HCT116 (cell line): ENCODE measurements around the gene ADGRV1.
A peak's percentile ranks its signal among the peaks of the same experiment; 100 is the strongest.

ENCODE experiments used
- EZH2 ChIP-seq: fragments of 200-600 bp; sonication (generic); IDR thresholded peaks from 2 replicates; pipeline ENCODE4 v1.6.1; 2017; ENCODE audit warnings: antibody characterized with exemption, mixed run types
- POLR2A ChIP-seq: IDR thresholded peaks from 2 replicates; pipeline ENCODE4 v1.7.0; 2011; ENCODE audit warnings: borderline replicate concordance; ENCODE audit not compliant: insufficient read depth, insufficient read length; ENCODE audit errors: extremely low read depth
- TCF7L2 ChIP-seq: IDR thresholded peaks from 2 replicates; pipeline ENCODE4 v1.7.0; 2011; ENCODE audit warnings: borderline replicate concordance, inconsistent platforms; ENCODE audit not compliant: insufficient read depth, insufficient read length; ENCODE audit errors: extremely low read depth
- TF ChIP-seq, protein P1 (sequence below), 3 experiments: fragments of 200-600 bp in 1 of 3; sonication (generic) in 1 of 3; IDR thresholded peaks in 2 of 3; conservative IDR thresholded peaks in 1 of 3; 2 replicates each; pipeline ENCODE4 v1.5.1; 2012 to 2017; ENCODE audit warnings: low read depth in 2 of 3, low read length in 2 of 3, antibody characterized with exemption in 1 of 3, borderline replicate concordance in 1 of 3, control low read depth in 1 of 3, mild to moderate bottlenecking in 1 of 3, mixed read lengths in 1 of 3, mixed run types in 1 of 3, moderate library complexity in 1 of 3; ENCODE audit not compliant: insufficient read depth in 1 of 3
- TF ChIP-seq, protein P2 (sequence below): IDR thresholded peaks from 2 replicates; pipeline ENCODE4 v1.6.1; 2012

- TF ChIP-seq EZH2 (no peak), POLR2A (no peak), TCF7L2 (no peak)
- TF ChIP-seq, protein P1, sequence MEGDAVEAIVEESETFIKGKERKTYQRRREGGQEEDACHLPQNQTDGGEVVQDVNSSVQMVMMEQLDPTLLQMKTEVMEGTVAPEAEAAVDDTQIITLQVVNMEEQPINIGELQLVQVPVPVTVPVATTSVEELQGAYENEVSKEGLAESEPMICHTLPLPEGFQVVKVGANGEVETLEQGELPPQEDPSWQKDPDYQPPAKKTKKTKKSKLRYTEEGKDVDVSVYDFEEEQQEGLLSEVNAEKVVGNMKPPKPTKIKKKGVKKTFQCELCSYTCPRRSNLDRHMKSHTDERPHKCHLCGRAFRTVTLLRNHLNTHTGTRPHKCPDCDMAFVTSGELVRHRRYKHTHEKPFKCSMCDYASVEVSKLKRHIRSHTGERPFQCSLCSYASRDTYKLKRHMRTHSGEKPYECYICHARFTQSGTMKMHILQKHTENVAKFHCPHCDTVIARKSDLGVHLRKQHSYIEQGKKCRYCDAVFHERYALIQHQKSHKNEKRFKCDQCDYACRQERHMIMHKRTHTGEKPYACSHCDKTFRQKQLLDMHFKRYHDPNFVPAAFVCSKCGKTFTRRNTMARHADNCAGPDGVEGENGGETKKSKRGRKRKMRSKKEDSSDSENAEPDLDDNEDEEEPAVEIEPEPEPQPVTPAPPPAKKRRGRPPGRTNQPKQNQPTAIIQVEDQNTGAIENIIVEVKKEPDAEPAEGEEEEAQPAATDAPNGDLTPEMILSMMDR (IDR thresholded peaks at IDR 0.05 in 2 of 3, conservative IDR thresholded peaks at IDR 0.05 in 1 of 3; ENCODE audit: borderline replicate concordance in 1 of 3, insufficient read depth in 1 of 3, low read depth in 2 of 3, low read length in 2 of 3): peak; percentile 29 to 66 (median 65); a peak in 4 of 6 replicates
- TF ChIP-seq, protein P2, sequence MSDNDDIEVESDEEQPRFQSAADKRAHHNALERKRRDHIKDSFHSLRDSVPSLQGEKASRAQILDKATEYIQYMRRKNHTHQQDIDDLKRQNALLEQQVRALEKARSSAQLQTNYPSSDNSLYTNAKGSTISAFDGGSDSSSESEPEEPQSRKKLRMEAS: no peak
Measured at GRCh38 chr5:90866333-90866732, 307.7 kb downstream of the ADGRV1 start.
